ENCODE measurements around the gene THAP12.
"Not testable (repeated sequence)": the region's sequence is repeated elsewhere in the genome, so short reads cannot be mapped to it uniquely, and the experiment has no call there.

Gene THAP12

DNA sequence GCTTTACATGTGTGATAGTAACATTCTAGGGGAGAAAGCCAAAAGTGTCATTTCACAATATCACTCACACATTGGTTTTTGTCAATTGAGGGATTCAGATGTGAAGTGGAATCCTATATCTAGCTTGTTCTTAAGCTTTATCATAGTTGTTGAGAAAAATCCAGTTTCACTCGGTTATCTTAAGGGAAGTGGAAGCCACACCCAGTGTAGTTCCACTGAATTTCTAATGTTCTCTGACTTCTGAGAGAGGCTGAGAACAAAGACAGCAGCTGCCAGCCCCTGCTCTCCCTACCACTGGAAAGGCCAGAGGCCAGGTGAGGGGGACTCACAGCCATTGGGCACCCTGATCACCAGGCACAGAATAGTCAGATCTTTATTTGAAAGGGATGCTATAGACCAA is 53.7 kb downstream of the THAP12 start:
- no peak for DNase-seq (ENCODE audit: low read depth in 2 of 3, low spot score in 1 of 3)

DNA sequence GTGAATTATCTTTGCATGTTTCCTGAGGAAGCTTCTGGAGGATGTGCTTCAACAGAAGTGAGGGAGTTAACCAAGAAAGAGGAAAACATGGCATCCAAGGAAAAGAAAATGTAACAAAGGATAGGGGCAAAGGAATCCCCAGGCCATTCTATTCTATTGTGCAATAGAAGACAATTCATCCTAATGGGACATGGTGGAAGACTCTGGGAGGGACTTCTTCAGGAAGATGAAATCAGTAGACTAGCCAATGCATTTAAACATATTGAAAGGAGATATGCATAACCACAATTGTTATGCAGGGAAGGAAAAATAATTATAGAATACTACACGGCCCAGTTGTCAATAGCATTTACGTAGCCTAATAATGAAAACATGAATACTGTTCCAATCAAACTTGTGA is 55.7 kb downstream of the THAP12 start:
- DNase-seq (ENCODE audit: low read depth in 2 of 3, low spot score in 1 of 3): no peak

DNA sequence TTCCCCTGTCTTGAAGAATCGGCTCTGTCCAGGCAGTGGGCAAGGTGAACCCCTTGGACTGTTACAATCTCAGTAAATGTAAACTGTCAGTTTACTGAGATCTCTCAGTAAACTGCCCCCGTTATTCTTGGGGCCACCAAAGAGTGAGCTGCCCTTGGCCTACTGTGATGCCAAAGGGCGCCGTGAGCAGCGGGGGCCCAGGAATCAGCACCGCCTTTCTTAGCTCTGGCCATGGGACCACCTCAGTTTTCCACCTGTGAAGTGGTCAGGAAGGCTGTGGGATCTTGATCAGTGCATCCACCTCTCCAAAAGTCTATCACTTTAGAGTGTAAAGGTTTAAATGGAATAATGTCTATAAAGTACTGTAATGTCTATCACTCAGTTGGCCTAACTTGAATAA is 57.1 kb downstream of the THAP12 start:
- no peak for DNase-seq (ENCODE audit: low read depth in 2 of 3, low spot score in 1 of 3)

DNA sequence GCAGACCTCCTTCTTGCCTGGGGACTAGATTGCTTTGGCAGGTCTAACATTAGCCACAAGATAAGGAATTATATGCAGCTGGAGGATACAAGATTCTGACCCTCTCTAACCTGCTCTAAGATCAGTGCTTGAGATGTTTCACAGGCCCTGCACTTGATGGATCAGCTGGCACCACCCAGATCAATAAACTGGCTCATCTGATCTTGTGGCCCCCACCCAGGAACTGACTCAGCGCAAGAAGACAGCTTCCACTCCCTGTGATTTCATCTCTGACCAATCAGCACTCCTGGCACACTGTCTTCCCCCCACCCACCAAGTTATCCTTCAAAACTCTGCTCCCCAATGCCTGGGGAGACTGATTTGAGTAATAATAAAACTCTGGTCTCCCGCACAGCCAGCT is 57.6 kb downstream of the THAP12 start:
- DNase-seq (ENCODE audit: low read depth in 2 of 3, low spot score in 1 of 3): not testable (repeated sequence)

DNA sequence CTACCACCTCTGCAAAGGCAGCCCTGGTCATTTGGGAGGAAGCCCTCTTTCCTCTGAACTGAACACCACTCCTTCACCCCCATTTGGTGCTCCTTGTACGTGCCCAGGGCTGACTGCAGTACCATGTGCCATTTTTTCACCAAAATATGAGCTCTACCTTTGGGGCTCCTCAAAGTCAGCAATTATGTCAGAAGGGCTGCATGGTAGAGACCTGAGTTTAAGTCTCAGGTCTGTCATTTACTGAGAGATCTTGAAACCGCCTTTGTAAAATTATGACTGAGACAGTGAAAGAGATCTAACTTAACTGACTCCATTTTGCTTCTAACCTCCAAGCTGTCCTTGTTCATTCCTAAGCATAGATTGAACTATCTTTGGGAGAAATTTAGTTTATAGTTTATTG is 58.0 kb downstream of the THAP12 start:
- DNase-seq (ENCODE audit: low read depth in 2 of 3, low spot score in 1 of 3): no peak

DNA sequence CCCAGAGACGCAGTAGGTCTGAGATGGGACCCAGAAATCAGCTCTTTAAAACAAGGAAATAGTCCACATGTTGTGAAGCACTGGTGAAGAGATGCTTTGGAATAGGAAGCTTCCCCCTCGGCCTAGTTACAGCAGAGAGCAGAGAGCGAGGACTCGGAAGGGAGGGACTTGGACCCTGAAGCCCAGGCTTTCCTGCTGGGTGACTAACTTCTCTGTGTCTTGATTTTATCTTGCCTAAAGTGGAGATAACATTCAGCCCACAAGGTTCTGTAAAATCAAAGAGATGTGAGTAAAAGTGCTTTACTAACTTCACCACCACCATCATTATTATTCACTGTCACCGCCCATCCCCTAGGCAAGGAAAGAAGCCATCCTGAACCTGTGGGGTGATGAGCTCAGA is 58.4 kb downstream of the THAP12 start:
- DNase-seq (ENCODE audit: low read depth in 2 of 3, low spot score in 1 of 3): no peak

DNA sequence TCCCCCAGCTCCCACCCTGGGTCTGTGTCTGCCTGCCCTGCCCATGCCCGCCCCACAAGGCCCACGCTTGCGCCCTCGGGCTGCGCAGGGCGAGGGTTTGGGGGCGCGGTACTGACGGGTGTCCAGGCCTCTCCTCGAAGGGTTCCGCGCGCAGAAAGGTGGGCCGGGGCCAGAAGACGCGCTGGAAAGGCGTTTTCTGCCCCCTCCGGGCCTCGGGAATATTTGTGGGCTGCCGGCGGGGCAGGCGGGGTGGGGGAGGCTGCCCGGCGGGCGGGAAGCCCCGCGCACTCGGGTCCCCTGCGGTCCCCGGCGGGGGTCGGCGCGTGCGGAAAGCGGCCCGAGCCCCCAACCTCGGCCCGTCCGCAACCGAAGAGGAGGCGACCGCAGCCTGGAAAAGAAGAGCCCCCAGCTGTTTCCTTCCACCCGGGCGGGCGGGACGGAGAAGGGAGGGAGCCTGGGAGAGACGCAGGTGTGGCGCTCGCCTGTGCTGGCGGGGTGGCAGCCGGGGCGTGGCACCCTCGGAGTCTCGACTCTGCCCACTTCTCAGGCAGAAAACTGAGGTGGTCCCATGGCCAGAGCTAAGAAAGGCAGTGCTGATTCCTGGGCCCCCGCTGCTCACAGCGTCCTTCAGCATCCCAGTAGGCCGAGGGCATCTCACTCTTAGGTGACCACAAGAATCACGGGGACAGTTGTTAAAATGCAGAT is 59.0 kb downstream of the THAP12 start:
- no peak for DNase-seq (ENCODE audit: low read depth in 2 of 3, low spot score in 1 of 3)

DNA sequence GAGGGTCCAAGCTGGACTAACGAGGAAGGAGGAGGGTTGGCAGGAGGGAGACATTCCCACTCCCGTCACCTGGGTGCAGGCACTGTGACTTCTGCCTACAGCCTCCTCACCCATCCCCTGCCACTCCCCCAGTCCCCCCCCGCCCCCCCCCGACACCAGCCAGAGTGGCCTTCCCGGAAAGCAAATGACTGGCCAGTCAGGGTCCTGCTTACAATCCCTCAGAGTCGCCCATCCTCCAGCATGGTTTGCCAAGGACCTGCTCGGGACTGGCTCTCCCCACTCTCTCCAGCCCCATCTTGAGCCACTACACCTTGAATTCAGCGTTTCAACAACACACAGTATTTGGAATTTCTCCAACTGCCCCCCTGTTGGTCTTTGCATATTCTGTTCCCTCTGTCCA is 59.6 kb downstream of the THAP12 start:
- DNase-seq (ENCODE audit: low read depth in 2 of 3, low spot score in 1 of 3): no peak

DNA sequence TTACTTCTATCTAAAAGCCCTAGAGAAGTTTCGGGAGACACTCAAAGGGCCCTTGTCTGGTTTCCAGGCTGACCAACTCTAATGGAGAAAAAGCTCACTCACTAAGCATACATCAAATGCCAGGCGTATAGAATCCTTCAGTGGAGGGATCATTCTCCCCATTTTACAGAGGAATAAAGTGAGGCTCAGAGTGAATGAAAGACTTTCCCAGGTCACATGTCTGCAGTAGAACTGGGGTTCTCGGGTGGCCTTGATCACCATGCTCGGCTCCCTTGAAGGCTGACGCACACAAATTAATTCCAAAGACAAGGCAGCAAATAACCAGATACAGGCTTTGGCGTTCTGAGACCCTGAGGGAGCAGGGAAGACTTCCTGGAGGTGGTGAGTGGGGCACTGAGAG is 60.0 kb downstream of the THAP12 start:
- DNase-seq (ENCODE audit: low read depth in 2 of 3, low spot score in 1 of 3): no peak

DNA sequence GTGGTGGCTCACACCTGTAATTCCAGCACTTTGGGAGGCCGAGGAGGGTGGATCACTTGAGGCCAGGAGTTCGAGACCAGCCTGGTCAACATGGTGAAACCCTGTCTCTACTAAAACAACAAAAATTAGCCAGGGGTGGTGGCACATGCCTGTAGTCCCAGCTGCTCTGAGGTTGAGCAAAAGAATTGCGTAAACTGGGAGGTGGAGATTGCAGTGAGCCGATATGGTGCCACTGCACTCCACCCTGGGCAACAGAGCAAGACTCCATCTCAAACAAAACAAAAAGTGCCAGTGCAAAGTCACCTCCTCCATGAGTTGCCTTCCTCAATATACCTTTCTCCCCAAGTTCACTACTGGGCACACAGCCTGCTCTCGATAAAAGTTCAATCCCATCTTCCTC is 61.1 kb downstream of the THAP12 start:
- not testable (repeated sequence) for DNase-seq (ENCODE audit: low read depth in 2 of 3, low spot score in 1 of 3)

DNA sequence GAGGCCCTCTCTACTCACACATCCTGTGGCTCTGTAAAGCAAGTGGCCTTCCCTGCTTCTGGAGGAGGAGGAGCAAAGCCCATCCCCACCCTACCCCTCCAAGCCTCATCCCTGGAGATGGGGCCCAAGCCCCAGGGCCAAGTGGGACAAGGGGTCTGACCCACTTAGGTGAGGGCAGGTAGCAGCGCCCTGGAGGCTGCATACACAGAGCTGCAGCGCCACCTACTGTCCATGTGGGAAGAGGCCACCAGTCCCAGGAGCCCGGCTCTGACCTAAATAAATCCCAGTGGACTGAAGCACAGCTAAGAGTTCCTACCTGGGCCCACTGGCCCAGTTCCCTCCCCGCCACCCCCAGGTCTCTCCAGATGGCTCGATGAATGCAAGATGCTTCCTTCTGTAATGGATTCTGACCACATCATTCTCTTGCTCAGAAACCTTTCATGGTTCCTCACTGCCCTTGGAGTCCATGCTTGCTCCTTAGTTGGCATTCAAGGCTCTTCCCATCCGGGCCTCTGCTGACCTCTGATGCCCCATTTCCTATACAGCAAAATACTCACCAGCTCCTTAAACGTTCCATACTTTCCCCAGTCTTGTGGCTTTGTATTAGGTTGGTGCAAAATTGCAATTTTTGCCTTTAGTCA is 62.1 kb downstream of the THAP12 start:
- DNase-seq (ENCODE audit: low read depth in 2 of 3, low spot score in 1 of 3): peak; percentile 63 to 78 (median 78)

DNA sequence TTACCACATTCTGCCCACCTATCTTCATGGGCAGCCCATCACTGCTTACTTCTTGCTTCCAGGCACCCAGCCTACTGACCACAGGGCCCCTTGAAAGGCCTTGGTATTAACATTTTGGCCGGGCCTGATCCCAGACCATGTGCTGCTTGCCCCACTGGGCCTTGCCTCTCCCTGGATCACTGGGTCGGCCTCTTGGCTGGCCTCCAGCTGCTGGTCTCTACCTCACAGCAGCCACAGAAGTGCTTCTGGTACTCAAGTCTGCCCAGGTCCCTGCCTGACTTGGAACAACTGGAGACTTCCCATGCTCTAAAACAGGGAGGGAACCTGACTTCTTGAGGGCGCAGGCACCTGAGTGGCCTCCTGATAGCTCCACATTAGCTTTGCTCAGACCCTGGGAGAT is 63.6 kb downstream of the THAP12 start:
- no peak for DNase-seq (ENCODE audit: low read depth in 2 of 3, low spot score in 1 of 3)

DNA sequence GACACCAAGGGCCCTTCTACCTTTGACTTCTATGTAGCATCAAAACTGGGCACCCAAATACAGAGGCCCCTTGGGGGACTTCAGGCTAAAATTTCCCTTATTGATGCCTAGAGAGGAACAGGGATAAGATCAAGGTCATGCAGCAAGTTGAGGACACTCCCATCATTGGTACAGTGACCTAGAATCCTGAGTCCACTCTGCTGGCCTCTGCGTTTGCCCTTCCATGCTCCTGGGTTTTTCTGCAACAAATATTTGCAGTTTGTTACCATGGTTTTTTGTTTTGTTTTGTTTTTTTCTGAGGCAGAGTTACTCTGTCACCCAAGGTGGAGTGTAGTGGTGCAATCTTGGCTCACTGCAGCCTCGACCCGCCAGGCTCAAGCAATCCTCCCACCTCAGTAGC is 64.2 kb downstream of the THAP12 start:
- no peak for DNase-seq (ENCODE audit: low read depth in 2 of 3, low spot score in 1 of 3)

DNA sequence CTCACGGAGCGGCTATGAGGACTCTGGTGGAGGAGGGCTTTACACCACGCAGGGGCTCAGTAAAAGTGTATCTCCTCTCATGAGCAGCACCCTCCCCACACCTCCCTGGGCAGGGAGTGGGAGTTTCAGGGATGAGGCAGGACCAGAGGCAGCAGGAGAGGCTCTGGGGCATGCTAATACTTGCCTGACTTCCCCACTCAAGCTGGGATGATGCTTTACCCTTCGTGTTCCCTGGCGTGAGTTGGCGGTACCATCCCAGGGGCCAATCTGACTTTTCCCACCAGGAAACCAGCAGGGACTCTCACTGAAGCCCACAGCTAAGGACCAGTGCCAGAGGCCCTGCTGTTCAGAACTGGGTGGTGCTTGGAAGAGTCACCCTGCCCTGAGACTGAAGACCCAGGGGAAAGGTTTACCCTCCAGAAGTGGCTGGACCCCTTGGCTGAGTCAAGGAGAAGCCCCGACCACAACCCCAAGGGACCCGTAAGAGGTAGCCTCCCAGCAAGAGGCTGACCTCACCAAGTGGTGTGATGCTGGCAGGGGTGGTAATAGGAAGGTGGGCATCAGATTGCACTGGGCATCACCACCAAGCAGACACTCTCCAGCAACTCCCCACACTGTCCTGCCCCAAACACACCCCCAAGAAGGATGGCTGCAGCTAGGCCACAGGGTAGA is 65.6 kb downstream of the THAP12 start:
- DNase-seq (ENCODE audit: low read depth in 2 of 3, low spot score in 1 of 3): no peak

DNA sequence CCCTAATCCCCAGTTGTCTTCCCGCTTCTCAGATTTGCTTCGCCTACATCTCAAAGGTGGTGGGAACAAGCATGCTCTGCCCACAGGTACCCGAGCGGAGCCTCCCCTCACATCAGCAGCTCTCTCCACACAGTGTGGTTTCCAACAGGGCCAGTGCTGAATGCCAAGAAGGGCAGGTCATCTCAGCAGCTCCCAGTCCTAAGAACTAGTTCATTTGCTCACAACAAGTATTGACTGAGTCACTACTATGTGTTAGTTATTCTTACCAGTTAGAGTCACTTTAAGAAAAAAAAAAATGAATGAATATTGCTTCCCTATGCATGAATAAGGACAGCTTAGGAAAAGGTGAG is 66.2 kb downstream of the THAP12 start:
- no peak for DNase-seq (ENCODE audit: low read depth in 2 of 3, low spot score in 1 of 3)

DNA sequence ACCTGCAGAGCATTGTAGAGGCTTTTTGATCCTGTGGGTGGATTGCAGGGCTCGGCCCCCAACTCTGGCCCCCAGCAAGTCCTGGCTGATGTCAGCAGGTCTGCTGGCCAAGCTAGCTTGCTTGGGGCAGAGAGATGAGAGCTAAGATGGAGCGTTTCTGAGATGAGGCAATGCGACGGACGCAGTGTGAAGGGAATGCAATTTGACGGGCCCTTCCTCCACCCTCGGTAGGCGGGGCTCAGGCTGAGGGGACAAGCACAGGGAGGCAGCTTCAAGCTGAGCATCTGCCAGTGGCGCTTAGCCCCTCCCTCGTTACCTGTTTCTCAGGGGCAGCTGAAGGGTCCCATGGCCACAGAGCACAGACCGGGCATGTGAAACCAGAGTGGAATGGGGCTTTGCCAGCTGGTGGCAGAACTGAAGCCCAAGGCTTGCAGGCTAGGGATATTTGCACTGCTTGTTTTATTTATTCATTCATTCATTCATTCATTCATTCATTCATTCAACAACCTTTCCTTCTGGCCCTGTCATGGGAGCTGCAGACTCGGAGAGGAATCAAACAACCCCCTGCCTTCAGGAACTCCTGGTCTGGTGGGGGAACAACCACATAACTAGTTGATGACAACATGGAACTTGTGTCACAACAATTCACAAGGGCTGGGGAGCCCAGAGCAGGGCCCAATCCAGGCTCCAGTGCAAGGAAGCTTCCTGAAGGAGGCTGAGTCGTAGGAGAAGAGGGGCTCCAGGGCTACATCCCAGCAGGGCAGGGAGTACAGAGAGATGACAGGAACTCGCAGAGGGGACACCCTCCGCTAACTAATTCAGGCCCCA is 66.8 kb downstream of the THAP12 start:
- DNase-seq (ENCODE audit: low read depth in 2 of 3, low spot score in 1 of 3): no peak

DNA sequence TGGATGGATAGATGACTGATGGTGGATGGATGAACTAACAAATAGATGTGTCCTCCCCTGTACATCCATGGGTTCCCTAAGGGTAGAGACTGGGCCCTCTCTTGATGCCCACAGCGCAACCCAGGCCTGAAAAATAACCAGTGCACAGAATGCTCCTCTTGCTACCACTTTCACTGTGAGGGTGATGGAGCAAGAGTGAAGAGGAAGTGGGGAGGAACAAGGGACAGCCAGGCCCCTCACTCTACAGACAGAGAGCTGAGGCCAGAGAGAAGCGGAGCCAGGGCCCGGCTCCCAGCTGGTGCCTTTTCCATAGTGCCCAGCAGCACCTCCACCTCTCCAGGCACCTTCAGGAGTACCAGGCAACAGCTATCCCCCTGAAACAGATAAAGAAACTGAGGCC is 67.7 kb downstream of the THAP12 start:
- DNase-seq (ENCODE audit: low read depth in 2 of 3, low spot score in 1 of 3): no peak

DNA sequence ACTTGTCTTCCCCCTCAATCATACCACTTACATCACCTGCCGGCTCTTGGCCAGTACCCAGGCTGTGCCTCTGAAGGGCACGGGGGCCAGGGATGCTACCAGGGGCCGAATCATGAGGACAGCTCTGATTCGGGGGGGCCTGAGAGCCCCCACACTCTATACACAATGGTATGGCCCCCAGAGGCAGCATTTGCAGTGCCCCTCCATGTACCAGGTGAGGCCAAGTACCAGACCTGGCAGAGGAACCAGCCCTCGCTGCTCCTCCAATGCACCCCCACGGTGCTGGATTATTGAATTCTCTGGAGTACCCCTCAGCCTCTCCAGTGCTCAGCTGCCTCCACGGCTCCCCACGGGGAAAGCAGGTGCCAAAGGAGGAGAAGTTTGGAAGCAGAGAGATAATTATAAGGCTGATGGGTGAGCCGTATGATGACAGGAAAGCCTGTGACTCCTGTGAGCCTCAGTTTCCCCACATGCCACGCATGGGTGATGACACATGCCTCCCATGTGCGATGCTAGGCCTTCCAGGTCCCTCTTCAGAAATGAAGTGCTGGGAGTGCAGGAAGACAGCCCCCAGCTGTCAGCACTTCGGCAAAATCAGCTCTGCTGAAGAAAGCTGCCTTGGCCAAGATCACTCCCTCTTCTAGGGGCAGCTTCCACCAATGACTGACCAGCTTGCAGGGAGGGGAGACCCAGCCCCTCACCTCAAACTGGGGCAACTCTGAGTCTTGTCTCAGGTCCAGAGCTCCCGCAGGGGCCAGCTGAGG is 69.9 kb downstream of the THAP12 start:
- no peak for DNase-seq (ENCODE audit: low read depth in 2 of 3, low spot score in 1 of 3)

DNA sequence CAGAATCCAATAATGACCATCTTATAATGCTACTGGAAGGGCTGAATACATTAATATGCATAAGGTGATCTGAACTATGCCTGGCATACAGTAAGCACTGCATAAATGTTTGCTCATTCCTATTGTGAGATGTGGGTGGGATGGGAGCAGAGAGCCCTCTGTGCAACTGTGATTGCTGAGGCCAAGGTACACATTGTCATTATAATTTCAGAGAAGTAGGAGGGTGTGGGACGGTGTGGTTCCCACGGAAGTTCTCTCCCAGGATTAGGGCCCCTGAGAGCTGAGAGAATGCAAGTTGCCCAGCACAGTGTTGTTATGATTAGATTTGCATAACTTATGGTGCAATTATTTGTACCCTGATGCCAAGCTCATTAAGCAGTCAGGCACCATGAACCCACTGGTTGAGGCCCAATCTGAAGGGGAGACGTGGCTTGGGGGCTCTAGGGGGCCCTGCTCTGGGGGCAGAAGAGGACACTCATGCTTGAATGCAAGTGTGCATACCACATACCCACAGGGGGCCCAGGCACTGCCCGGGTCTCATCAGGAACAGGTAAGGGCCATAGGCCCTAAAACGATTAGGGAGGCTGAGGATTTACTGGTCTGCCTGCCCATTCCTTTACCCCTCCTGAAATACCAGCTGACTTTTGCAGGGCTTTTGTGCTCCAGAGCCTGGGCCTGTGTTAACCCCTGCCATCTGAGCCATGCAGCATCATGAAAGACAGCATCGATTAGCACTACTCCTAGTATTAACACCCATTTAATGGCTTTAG is 72.8 kb downstream of the THAP12 start:
- no peak for DNase-seq (ENCODE audit: low read depth in 2 of 3, low spot score in 1 of 3)

DNA sequence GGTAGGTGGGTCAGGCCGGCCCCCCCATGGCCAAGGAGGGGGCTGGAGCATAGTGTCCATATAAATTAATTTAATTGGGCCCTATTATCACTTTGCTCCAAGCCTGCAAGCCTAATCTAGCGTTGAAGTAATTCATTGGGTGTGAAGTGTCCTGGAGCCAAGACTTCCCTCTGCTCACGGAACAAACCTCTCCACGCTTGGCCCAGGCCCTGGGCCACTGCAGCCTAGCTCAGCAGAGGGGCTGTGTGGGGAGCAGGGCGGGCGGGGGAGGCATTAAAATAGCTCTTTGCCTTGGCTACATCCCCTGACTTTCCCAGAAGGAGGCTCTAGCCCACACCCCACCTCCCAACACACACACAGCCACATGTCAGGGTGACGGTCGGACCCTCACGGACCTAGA is 73.5 kb downstream of the THAP12 start:
- DNase-seq (ENCODE audit: low read depth in 2 of 3, low spot score in 1 of 3): no peak

Data from stimulated activated CD4-positive, alpha-beta T cell treated with anti-CD3 and anti-CD28 coated beads, Interleukin-12 subunit alpha, Interleukin-12 subunit beta, amount 100 ng/mL, for 48 hours (primary cell).